ENCODE data around the gene RPS3. TPM values are rescaled to one million over a fixed set of nuclear protein-coding genes. Genes with fewer than 3 reads are reported as not detected.

Gene RPS3
- total and polyA plus RNA-seq, 2 of the 13 experiments (the other 11 are each of a cell fraction or from before 2014, with no cell fraction given), result 2,143 to 3,616 TPM

DNA sequence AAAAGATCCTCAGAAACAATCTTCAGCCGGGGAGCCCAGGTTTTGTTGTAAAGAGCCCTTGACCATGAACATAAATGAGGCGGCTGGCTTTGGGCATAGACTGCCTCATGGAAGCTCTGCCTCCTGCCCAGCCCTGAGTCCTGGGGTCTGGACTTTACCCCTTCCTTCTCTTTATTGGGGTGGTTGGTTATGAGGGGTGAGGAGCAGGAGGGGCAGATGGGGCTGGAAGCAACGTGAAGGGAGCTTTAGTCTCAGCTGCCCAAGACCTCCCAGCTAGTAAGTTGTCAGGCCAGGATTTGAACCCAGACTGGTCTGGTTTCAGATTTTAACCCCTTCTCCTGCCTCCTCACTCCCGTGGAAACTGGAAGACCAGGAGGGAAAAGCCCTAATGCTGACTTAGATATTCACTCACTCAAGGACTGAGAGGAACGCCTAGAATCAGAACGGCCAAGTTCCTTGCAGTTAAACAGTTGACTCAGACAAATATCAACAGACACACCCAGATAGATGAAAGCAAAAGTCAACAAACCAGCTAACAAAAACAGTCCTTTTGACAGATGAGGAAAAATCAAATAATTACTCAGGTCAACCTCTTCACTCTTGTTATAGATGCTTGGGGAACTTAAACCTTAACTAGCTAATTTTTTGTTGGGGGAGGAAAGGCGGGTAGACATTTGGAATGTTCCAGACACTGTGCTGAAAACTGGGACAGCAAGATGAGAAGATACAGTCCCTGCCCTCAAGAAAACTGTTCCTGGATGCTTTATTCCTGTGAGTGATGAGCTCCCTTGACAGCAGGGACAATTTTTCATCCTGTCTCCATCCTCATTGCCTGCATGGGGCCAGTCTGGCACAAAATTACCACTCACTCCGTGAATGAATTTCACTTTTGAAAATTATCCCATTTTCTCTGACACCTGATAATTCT is 27.1 kb upstream of the RPS3 start (continued):
- TF ChIP-seq ADNP (CRISPR knock-in tag; IDR thresholded peaks at IDR 0.05), result no peak
- no peak for TF ChIP-seq ZNF619 (CRISPR knock-in tag; IDR thresholded peaks at IDR 0.05)
- TF ChIP-seq STAT5B (CRISPR knock-in tag; IDR thresholded peaks at IDR 0.05), result no peak
- no peak for TF ChIP-seq FOXK2 (IDR thresholded peaks at IDR 0.05)
- TF ChIP-seq ZNF296 (CRISPR knock-in tag; conservative IDR thresholded peaks at IDR 0.05), result no peak
- no peak for TF ChIP-seq ARNT2 (CRISPR knock-in tag; IDR thresholded peaks at IDR 0.05; ENCODE audit: low read depth)
- TF ChIP-seq ZBTB8A (CRISPR knock-in tag; IDR thresholded peaks at IDR 0.05; ENCODE audit: borderline replicate concordance, low read depth), result no peak
- TF ChIP-seq, protein P1, sequence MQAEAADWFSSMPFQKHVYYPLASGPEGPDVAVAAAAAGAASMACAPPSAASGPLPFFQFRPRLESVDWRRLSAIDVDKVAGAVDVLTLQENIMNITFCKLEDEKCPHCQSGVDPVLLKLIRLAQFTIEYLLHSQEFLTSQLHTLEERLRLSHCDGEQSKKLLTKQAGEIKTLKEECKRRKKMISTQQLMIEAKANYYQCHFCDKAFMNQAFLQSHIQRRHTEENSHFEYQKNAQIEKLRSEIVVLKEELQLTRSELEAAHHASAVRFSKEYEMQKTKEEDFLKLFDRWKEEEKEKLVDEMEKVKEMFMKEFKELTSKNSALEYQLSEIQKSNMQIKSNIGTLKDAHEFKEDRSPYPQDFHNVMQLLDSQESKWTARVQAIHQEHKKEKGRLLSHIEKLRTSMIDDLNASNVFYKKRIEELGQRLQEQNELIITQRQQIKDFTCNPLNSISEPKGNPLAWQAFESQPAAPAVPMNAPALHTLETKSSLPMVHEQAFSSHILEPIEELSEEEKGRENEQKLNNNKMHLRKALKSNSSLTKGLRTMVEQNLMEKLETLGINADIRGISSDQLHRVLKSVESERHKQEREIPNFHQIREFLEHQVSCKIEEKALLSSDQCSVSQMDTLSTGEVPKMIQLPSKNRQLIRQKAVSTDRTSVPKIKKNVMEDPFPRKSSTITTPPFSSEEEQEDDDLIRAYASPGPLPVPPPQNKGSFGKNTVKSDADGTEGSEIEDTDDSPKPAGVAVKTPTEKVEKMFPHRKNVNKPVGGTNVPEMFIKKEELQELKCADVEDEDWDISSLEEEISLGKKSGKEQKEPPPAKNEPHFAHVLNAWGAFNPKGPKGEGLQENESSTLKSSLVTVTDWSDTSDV (CRISPR knock-in tag; IDR thresholded peaks at IDR 0.05), result no peak
- TF ChIP-seq RBAK (CRISPR knock-in tag; IDR thresholded peaks at IDR 0.05), result no peak
- TF ChIP-seq, protein P2, sequence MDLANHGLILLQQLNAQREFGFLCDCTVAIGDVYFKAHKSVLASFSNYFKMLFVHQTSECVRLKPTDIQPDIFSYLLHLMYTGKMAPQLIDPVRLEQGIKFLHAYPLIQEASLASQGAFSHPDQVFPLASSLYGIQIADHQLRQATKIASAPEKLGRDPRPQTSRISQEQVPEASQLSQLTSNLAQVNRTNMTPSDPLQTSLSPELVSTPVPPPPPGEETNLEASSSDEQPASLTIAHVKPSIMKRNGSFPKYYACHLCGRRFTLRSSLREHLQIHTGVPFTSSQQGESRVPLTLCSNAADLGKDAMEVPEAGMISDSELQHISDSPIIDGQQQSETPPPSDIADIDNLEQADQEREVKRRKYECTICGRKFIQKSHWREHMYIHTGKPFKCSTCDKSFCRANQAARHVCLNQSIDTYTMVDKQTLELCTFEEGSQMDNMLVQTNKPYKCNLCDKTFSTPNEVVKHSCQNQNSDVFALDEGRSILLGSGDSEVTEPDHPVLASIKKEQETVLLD (CRISPR knock-in tag; IDR thresholded peaks at IDR 0.05; ENCODE audit: low read depth), result no peak
- TF ChIP-seq ZNF160 (CRISPR knock-in tag; IDR thresholded peaks at IDR 0.05), result no peak
- no peak for TF ChIP-seq EZH2 (conservative IDR thresholded peaks at IDR 0.05; ENCODE audit: low read depth, low read length)
- TF ChIP-seq, protein P3, sequence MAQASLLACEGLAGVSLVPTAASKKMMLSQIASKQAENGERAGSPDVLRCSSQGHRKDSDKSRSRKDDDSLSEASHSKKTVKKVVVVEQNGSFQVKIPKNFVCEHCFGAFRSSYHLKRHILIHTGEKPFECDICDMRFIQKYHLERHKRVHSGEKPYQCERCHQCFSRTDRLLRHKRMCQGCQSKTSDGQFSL (CRISPR knock-in tag; IDR thresholded peaks at IDR 0.05), result no peak
- TF ChIP-seq, protein P4, sequence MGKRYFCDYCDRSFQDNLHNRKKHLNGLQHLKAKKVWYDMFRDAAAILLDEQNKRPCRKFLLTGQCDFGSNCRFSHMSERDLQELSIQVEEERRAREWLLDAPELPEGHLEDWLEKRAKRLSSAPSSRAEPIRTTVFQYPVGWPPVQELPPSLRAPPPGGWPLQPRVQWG (CRISPR knock-in tag; IDR thresholded peaks at IDR 0.05; ENCODE audit: borderline replicate concordance, low read depth), result no peak
- no peak for TF ChIP-seq MAFG (CRISPR knock-in tag; IDR thresholded peaks at IDR 0.05)
- no peak for TF ChIP-seq ZNF572 (CRISPR knock-in tag; IDR thresholded peaks at IDR 0.05)
- no peak for TF ChIP-seq ZNF143 (CRISPR knock-in tag; IDR thresholded peaks at IDR 0.05)
- no peak for TF ChIP-seq ZNF773 (CRISPR knock-in tag; IDR thresholded peaks at IDR 0.05; ENCODE audit: borderline replicate concordance)
- no peak for TF ChIP-seq EED (CRISPR knock-in tag; IDR thresholded peaks at IDR 0.05)
- no peak for TF ChIP-seq ZNF30 (CRISPR knock-in tag; IDR thresholded peaks at IDR 0.05)
- TF ChIP-seq PHF5A (CRISPR knock-in tag; IDR thresholded peaks at IDR 0.05; ENCODE audit: low read depth, unreplicated experiment), result no peak
- peak; percentile 21; the same call in 1 of the 2 replicates for TF ChIP-seq FOXO1 (CRISPR knock-in tag; IDR thresholded peaks at IDR 0.05)
- TF ChIP-seq NKX3-1 (CRISPR knock-in tag; IDR thresholded peaks at IDR 0.05), result no peak
- no peak for TF ChIP-seq CENPT (CRISPR knock-in tag; IDR thresholded peaks at IDR 0.05; ENCODE audit: low read depth)
- TF ChIP-seq ZSCAN30 (CRISPR knock-in tag; IDR thresholded peaks at IDR 0.05), result no peak
- no peak for TF ChIP-seq JUND (CRISPR knock-in tag; IDR thresholded peaks at IDR 0.05)
- TF ChIP-seq DPF2 (CRISPR knock-in tag; IDR thresholded peaks at IDR 0.05; ENCODE audit: borderline replicate concordance, low read depth), result no peak
- no peak for TF ChIP-seq ZFP90 (CRISPR knock-in tag; IDR thresholded peaks at IDR 0.05; ENCODE audit: borderline replicate concordance)

Measured in HepG2 (cell line).